Activated T-helper 17 cell treated with anti-CD3 and anti-CD28 coated beads, Interleukin-2, amount 50 U/mL, for 72 hours (primary cell): ENCODE measurements around the gene FAM149B1. TPM values are rescaled to one million over a fixed set of nuclear protein-coding genes. Genes with fewer than 3 reads are reported as not detected.

Experiments used
- ATAC-seq: fragments of 150-1000 bp; cut with Tn5 transposase; replicated peaks from 2 replicates; pipeline ENCODE4 v1.10.0; 2021; ENCODE audit warnings: mild to moderate bottlenecking, moderate library complexity
- H3K27ac Mint-ChIP-seq: one replicate; pipeline ENCODE4 v1.8.0; 2022; ENCODE audit warnings: mixed read lengths
- H3K27me3 Mint-ChIP-seq: one replicate; pipeline ENCODE4 v1.8.0; 2022; ENCODE audit warnings: mixed read lengths
- H3K36me3 Mint-ChIP-seq: one replicate; pipeline ENCODE4 v1.8.0; 2022; ENCODE audit warnings: low read depth, mild to moderate bottlenecking, mixed read lengths
- H3K4me1 Mint-ChIP-seq: one replicate; pipeline ENCODE4 v1.8.0; 2022; ENCODE audit warnings: mixed read lengths
- H3K4me3 Mint-ChIP-seq: one replicate; pipeline ENCODE4 v1.8.0; 2022; ENCODE audit warnings: mild to moderate bottlenecking, mixed read lengths
- H3K9me3 Mint-ChIP-seq: one replicate; pipeline ENCODE4 v1.8.0; 2022; ENCODE audit warnings: mixed read lengths
- total RNA-seq, 2 donors: library from RNA; stranded (reverse); gene quantifications; one replicate each; pipeline ENCODE4 v1.2.3, GENCODE V29; 2022

Gene FAM149B1
- total RNA-seq, 2 donors from 2014 or later = 12.6 to 20.8 TPM

DNA sequence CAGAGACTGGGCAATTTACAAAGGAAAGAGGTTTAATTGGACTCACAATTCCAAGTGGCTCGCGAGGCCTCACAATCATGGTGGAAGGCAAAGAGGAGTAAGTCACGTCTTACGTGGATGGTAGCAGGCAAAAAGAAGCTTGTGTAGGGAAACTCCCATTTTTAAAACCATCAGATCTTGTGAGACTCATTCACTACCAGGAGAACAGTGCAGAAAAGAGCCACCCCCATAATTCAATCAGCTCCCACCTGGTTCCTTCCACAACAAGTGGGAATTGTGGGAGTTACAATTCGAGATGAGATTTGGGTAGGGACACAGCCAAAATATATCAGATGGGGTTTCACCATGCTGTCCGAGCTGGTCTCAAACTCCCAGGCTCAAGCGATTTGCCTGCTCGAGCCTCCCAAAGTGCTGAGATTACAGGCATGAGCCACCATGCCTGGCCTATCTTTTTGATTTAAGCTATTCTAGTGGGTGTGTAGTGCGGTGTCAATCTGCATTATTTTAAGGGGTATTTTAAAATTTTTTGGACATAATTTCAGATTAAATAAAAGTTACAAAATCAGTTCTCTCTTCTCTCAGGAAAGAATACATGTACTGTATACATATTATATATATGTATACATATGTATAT, 93.6 kb downstream of the FAM149B1 start:
- H3K36me3 Mint-ChIP-seq = no peaks in the 10 kb centered on the region
- ATAC-seq = no peak
- H3K27ac Mint-ChIP-seq = no peak overlapping the region
- H3K4me3 Mint-ChIP-seq = no peak overlapping the region
- H3K9me3 Mint-ChIP-seq = no peaks in the 10 kb centered on the region
- H3K4me1 Mint-ChIP-seq = no peaks in the 10 kb centered on the region
- H3K27me3 Mint-ChIP-seq = no peaks in the 10 kb centered on the region

GRCh38 chr10:73262105-73262730, 94.3 kb downstream of the FAM149B1 start:
- ATAC-seq = no peak
- no peaks in the 10 kb centered on the region for H3K4me1 Mint-ChIP-seq
- H3K27ac Mint-ChIP-seq = no peak overlapping the region
- no peaks in the 10 kb centered on the region for H3K36me3 Mint-ChIP-seq
- H3K27me3 Mint-ChIP-seq = no peaks in the 10 kb centered on the region
- no peaks in the 10 kb centered on the region for H3K9me3 Mint-ChIP-seq
- H3K4me3 Mint-ChIP-seq = no peak overlapping the region

GRCh38 chr10:73262880-73263555, 95.1 kb downstream of the FAM149B1 start:
- Mint-ChIP-seq H3K27ac (no peak overlapping the region), H3K9me3 (no peaks in the 10 kb centered on the region), H3K27me3 (no peaks in the 10 kb centered on the region), H3K36me3 (no peaks in the 10 kb centered on the region), H3K4me3 (no peak overlapping the region), H3K4me1 (no peaks in the 10 kb centered on the region)
- no peak for ATAC-seq

- no peak overlapping the region for H3K27ac Mint-ChIP-seq
- no peak for ATAC-seq
- no peaks in the 10 kb centered on the region for H3K27me3 Mint-ChIP-seq
- H3K4me3 Mint-ChIP-seq = no peak overlapping the region
- no peaks in the 10 kb centered on the region for H3K4me1 Mint-ChIP-seq
- no peaks in the 10 kb centered on the region for H3K36me3 Mint-ChIP-seq
- H3K9me3 Mint-ChIP-seq = no peaks in the 10 kb centered on the region
Observed at GRCh38 chr10:73263693-73264347, 95.9 kb downstream of the FAM149B1 start.

DNA sequence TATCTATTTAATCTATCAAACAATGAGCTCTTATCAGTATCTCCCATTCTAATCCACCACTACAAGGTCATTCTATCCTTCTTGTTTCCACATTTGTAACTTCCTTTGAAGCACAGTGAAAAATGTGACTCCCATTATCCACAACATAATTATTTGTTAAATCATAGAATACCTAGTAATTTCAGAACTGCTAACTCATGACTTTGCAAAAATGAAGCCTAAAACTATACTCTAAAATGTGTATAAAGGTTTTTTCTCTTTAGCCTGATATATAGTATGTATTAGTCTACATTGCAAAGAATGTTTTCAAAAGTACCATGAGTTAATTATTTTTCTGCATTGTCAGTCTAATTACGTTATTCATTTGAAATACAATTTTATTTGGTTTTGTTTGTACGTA, 96.5 kb downstream of the FAM149B1 start:
- H3K27me3 Mint-ChIP-seq = no peaks in the 10 kb centered on the region
- H3K9me3 Mint-ChIP-seq = no peaks in the 10 kb centered on the region
- H3K4me3 Mint-ChIP-seq = no peak overlapping the region
- H3K27ac Mint-ChIP-seq = no peak overlapping the region
- no peaks in the 10 kb centered on the region for H3K36me3 Mint-ChIP-seq
- no peaks in the 10 kb centered on the region for H3K4me1 Mint-ChIP-seq
- no peak for ATAC-seq

DNA sequence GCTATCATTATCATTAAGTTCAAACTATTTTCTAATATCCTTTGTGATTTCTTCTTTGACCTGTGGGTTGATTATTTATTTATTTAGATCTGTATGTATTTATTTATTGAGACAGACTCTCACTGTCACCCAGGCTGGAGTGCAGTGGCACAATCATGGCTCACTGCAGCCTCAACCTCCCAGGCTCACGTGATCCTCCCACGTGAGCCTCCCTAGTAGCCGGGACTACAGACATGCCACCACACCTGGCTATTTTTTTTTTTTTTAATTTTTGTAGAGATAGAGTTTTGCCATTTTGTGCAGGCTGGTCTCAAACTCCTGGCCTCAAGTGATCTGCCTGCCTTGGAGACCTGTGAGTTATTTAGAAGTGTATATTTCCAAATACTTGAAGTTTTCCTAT, 113.2 kb downstream of the FAM149B1 start:
- H3K9me3 Mint-ChIP-seq = no peaks in the 10 kb centered on the region
- H3K4me1 Mint-ChIP-seq = no peaks in the 10 kb centered on the region
- no peak for ATAC-seq
- H3K27me3 Mint-ChIP-seq = no peaks in the 10 kb centered on the region
- H3K36me3 Mint-ChIP-seq = no peaks in the 10 kb centered on the region
- no peak overlapping the region for H3K4me3 Mint-ChIP-seq
- no peak overlapping the region for H3K27ac Mint-ChIP-seq

DNA sequence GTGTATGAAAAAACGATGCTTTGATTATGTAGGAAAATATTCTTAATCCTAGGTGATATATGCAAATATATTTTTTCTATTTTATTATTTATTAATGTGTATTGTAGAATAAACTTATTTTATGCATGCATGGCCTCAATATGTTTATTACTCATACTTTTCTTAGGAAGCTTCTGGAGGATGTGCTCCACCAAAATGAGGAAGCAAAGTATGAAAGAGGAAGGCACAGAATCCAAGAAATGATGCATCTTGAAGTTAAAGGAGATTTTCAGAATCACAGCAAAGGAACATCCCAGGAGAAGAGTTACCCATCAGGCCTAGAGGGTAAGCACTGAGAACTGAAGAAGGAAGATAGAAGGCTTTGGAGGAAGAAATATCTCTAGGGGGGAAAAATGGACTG, 119.5 kb downstream of the FAM149B1 start:
- H3K27me3 Mint-ChIP-seq = no peaks in the 10 kb centered on the region
- H3K27ac Mint-ChIP-seq = no peak overlapping the region
- no peak overlapping the region for H3K4me3 Mint-ChIP-seq
- H3K4me1 Mint-ChIP-seq = no peaks in the 10 kb centered on the region
- no peaks in the 10 kb centered on the region for H3K9me3 Mint-ChIP-seq
- no peaks in the 10 kb centered on the region for H3K36me3 Mint-ChIP-seq
- ATAC-seq = no peak

- Mint-ChIP-seq H3K9me3 (no peaks in the 10 kb centered on the region), H3K27ac (no peak overlapping the region), H3K27me3 (no peaks in the 10 kb centered on the region), H3K4me1 (no peaks in the 10 kb centered on the region), H3K4me3 (no peak overlapping the region), H3K36me3 (no peaks in the 10 kb centered on the region)
- ATAC-seq = no peak
Observed at GRCh38 chr10:73289958-73290357, 122.0 kb downstream of the FAM149B1 start.

- no peaks in the 10 kb centered on the region for H3K4me1 Mint-ChIP-seq
- no peak overlapping the region for H3K27ac Mint-ChIP-seq
- no peaks in the 10 kb centered on the region for H3K27me3 Mint-ChIP-seq
- H3K9me3 Mint-ChIP-seq = no peaks in the 10 kb centered on the region
- H3K36me3 Mint-ChIP-seq = no peaks in the 10 kb centered on the region
- ATAC-seq = no peak
- H3K4me3 Mint-ChIP-seq = no peak overlapping the region
Observed at GRCh38 chr10:73293461-73293860, 125.5 kb downstream of the FAM149B1 start.

Other genes with a start within 250 kb of the FAM149B1 start
- gene PLA2G12B, start 213.3 kb upstream of the FAM149B1 start, total RNA-seq = not detected
- gene P4HA1, start 71.3 kb upstream of the FAM149B1 start, total RNA-seq = 100 to 1,000 TPM in 1 of 2 donors, 10 to 100 TPM in 1; 56.6 to 145 TPM
- 1 to 10 TPM in 1 of 2 donors, under 1 TPM in 1; 0.91 to 1.3 TPM for gene NUDT13, start 57.7 kb upstream of the FAM149B1 start, total RNA-seq
- gene ECD, start 111 bp upstream of the FAM149B1 start, total RNA-seq = 10 to 100 TPM; 27.8 to 29.6 TPM
- 10 to 100 TPM; 43.5 to 68.1 TPM for gene DNAJC9, start 79.1 kb downstream of the FAM149B1 start, total RNA-seq
- gene MRPS16, start 84.5 kb downstream of the FAM149B1 start, total RNA-seq = 100 to 1,000 TPM in 1 of 2 donors, 10 to 100 TPM in 1; 69.5 to 112 TPM
- gene CFAP70, start 190.7 kb downstream of the FAM149B1 start, total RNA-seq = under 1 TPM; 0.73 to 0.74 TPM
- gene ANXA7, start 245.9 kb downstream of the FAM149B1 start, total RNA-seq = 100 to 1,000 TPM in 1 of 2 donors, 10 to 100 TPM in 1; 90.1 to 133 TPM